ENCODE measurements around the gene QRFP. TPM values are rescaled to one million over a fixed set of nuclear protein-coding genes. Genes with fewer than 3 reads are reported as not detected.

The QRFP gene
- total RNA-seq, 1 experiment from 2014 or later, result not detected

- no TSS peak for BruUV-seq (replicated peaks)
- TF ChIP-seq FOSL1 (IDR thresholded peaks at IDR 0.05; ENCODE audit: low read depth) (no peak), RAD21 (IDR thresholded peaks at IDR 0.05; ENCODE audit: low read depth) (no peak), SIN3A (IDR thresholded peaks at IDR 0.05; ENCODE audit: low read depth) (no peak), TCF7L2 (IDR thresholded peaks at IDR 0.05; ENCODE audit: borderline replicate concordance, extremely low read depth, insufficient read depth, insufficient read length) (no peak), JUND (IDR thresholded peaks at IDR 0.05) (no peak), SP1 (IDR thresholded peaks at IDR 0.05; ENCODE audit: low read depth) (no peak), ZFX (IDR thresholded peaks at IDR 0.05) (no peak), YY1 (IDR thresholded peaks at IDR 0.05; ENCODE audit: extremely low read depth, insufficient replicate concordance, low read depth, low read length) (no peak), ELF1 (IDR thresholded peaks at IDR 0.05; ENCODE audit: borderline replicate concordance, low read depth) (no peak), EGR1 (IDR thresholded peaks at IDR 0.05; ENCODE audit: low read depth) (no peak), ZNF274 (IDR thresholded peaks at IDR 0.05; ENCODE audit: low read depth, low read length) (no peak), CBX3 (IDR thresholded peaks at IDR 0.05; ENCODE audit: low read depth) (no peak), ZBTB33 (IDR thresholded peaks at IDR 0.05; ENCODE audit: extremely low read depth, insufficient replicate concordance, low read length) (no peak), POLR2A (IDR thresholded peaks at IDR 0.05; ENCODE audit: borderline replicate concordance, extremely low read depth, insufficient read depth, insufficient read length) (no peak)
- TF ChIP-seq, protein P1, sequence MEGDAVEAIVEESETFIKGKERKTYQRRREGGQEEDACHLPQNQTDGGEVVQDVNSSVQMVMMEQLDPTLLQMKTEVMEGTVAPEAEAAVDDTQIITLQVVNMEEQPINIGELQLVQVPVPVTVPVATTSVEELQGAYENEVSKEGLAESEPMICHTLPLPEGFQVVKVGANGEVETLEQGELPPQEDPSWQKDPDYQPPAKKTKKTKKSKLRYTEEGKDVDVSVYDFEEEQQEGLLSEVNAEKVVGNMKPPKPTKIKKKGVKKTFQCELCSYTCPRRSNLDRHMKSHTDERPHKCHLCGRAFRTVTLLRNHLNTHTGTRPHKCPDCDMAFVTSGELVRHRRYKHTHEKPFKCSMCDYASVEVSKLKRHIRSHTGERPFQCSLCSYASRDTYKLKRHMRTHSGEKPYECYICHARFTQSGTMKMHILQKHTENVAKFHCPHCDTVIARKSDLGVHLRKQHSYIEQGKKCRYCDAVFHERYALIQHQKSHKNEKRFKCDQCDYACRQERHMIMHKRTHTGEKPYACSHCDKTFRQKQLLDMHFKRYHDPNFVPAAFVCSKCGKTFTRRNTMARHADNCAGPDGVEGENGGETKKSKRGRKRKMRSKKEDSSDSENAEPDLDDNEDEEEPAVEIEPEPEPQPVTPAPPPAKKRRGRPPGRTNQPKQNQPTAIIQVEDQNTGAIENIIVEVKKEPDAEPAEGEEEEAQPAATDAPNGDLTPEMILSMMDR (IDR thresholded peaks at IDR 0.05 in 2 of 3, conservative IDR thresholded peaks at IDR 0.05 in 1 of 3; ENCODE audit: borderline replicate concordance in 1 of 3, insufficient read depth in 1 of 3, low read depth in 2 of 3, low read length in 2 of 3), result no peak
- TF ChIP-seq, protein P2, sequence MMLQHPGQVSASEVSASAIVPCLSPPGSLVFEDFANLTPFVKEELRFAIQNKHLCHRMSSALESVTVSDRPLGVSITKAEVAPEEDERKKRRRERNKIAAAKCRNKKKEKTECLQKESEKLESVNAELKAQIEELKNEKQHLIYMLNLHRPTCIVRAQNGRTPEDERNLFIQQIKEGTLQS (IDR thresholded peaks at IDR 0.05), result no peak
- Histone ChIP-seq H4K20me1 (ENCODE audit: insufficient read depth) (no peaks in the 10 kb centered on the region), H3K9me3 (ENCODE audit: control insufficient read depth in 1 of 2, insufficient read depth in 1 of 2, low read depth in 1 of 2, low read length in 2 of 2) (no peaks in the 10 kb centered on the region), H3K4me2 (ENCODE audit: low read length) (peak overlapping the region; percentile 82), H3K79me2 (ENCODE audit: insufficient read depth, low read length) (no peaks in the 10 kb centered on the region), H3K4me3 (replicated peaks in 1 of 2; ENCODE audit: low read depth in 1 of 2, low read length in 2 of 2) (no peak overlapping the region), H3K9ac (ENCODE audit: low read length) (no peak overlapping the region), H3K27me3 (ENCODE audit: insufficient read depth, low read length) (no peaks in the 10 kb centered on the region), H3K9me2 (ENCODE audit: insufficient read depth) (no peaks in the 10 kb centered on the region), H3K27ac (ENCODE audit: low read depth, low read length) (peak overlapping the region; percentile 81; the same call in 1 of the 2 replicates), H2AFZ (ENCODE audit: low read depth, low read length, poor library complexity, severe bottlenecking) (no peak overlapping the region), H3K36me3 (ENCODE audit: control insufficient read depth in 1 of 2, insufficient read depth in 2 of 2, low read length in 2 of 2) (no peaks in the 10 kb centered on the region), H3K4me1 (ENCODE audit: control insufficient read depth in 1 of 2, insufficient read depth in 2 of 2, low read length in 2 of 2) (peaks cover 29 to 35% of the 10 kb centered on the region in 2 experiments)
- no peak for ATAC-seq
- intact Hi-C loops (cut with micrococcal nuclease), result no loop called here
- ChIA-PET POLR2A (interaction anchor here (1.6 kb wide), 1 partner anchor 11 kb away, joined by 4 read pairs; no protein-coding TSS in a partner anchor), RAD21 (ENCODE audit: low non-redundant PET in 1 of 2, low total read pairs in 2 of 2, uncharacterized antibody in 2 of 2, unreplicated experiment in 2 of 2) (no interaction called here), CTCF (no interaction called here)
- DNase-seq (ENCODE audit: low read depth, low spot score), result no peak
Measured at GRCh38 chr9:130929571-130930038, 33.0 kb upstream of the QRFP start.
